ENCODE data around the gene NFXL1.
A peak's percentile ranks its signal among the peaks of the same experiment; 100 is the strongest.

- TF ChIP-seq POLR2A (IDR thresholded peaks at IDR 0.05) (no peak), CTCF (IDR thresholded peaks at IDR 0.05) (peak; percentile 26 to 57 (median 48)), EP300 (IDR thresholded peaks at IDR 0.05) (no peak), POLR2AphosphoS5 (IDR thresholded peaks at IDR 0.05) (no peak)
Observed at GRCh38 chr4:47926667-47927258, 12.4 kb upstream of the NFXL1 start.
